ENCODE measurements around the gene SDC3.

The SDC3 gene

DNA sequence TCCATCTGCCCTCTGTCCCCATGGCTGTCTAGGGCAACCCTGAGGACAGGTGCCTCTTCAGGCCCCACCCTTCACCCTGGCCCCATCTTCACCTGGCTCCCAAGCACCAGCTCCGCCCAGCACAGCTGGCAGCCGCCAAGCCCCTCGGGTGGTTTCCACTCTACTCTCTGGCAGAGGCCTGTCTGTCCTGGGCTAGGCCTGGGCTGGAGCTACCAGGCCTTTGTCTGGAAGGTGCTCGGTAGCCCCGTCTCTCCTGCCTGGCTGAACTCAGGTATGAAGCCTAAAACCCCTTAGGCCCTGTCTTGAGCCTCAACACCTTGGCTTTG, 17.4 kb downstream of the SDC3 start:
- in situ Hi-C loops (cut with MboI; ENCODE audit: low sequenced_read_pairs) = no loop called here

- in situ Hi-C loops (cut with MboI; ENCODE audit: low sequenced_read_pairs) = no loop called here
Observed at GRCh38 chr1:30890502-30891226, 17.9 kb downstream of the SDC3 start.

- in situ Hi-C loops (cut with MboI; ENCODE audit: low sequenced_read_pairs) = no loop called here
Observed at GRCh38 chr1:30889511-30889910, 19.0 kb downstream of the SDC3 start.

GRCh38 chr1:30888975-30889374, 19.6 kb downstream of the SDC3 start:
- in situ Hi-C loops (cut with MboI; ENCODE audit: low sequenced_read_pairs) = no loop called here

- in situ Hi-C loops (cut with MboI; ENCODE audit: low sequenced_read_pairs) = no loop called here
Observed at GRCh38 chr1:30888391-30888790, 20.2 kb downstream of the SDC3 start.

DNA sequence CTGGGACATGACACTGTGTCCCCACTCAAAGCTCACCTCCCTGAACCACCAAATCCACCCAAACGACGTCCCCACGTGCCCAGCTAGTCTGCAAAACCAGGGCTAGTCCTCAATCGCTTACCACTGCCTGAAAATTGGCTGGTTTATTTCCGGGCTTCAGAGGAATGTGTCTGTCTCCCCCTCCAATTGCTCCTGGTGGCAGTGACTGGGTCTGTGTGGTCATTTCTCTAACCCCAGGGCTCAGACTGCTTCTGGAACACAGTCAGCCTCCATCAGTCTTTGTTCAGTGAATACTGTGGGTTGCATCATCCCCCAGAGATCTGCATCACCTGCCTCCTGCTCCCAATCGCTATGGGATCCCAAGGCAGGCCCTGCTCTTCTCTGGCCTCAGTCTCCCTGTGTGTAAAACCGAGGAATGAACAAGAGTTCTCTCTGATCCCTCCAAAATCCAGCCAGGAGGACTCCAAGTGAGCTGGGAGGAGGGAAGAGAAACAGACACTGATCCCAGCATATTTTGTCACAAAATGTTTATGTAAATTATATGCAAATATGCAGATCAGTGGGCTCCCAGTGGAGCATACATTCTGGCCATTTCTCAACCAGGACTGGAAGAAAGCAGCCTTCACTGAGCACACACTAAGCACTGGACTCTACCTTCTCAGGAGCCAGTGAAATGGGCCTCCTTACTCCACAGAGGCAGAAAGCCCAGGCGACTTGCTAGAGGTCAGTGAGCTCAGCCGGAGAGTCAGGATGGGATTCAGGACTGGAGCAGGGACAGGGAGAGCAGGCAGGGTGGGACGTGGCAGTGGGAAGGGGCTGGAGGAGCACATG, 20.9 kb downstream of the SDC3 start:
- in situ Hi-C loops (cut with MboI; ENCODE audit: low sequenced_read_pairs) = no loop called here

DNA sequence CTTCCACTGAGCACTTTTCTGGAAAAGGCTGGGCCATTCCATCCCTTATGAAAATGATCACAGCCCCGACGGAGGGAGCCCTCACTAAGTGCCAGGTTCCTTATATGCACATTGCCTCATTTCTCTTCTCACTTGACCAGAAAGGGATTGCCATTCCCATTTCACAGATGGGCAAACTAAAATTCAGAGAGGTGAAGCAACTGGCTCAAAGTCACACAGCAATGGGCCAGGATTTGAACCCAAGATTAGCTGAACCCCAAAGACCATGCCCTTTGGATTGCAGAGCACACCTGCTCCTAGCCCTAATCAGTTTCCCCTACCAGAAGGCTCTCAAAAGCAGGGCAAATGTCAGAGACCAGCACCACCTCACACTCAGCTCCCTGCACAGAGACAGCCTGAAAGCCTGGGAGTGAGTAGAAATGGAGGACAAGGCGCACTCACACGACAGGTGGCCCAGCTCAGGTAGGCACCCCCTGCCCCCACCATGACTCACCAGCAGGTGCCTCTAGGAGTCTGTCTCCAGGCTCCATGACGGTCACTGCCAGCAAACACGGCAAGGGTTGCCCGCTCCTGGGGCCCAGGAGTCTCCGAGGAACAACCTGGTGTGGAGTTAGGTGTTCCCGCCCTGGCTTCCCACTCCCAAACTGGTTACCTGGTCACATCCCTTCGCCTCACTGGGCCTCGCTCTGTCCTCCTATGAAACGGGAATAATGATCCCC, 21.7 kb downstream of the SDC3 start:
- in situ Hi-C loops (cut with MboI; ENCODE audit: low sequenced_read_pairs) = no loop called here

DNA sequence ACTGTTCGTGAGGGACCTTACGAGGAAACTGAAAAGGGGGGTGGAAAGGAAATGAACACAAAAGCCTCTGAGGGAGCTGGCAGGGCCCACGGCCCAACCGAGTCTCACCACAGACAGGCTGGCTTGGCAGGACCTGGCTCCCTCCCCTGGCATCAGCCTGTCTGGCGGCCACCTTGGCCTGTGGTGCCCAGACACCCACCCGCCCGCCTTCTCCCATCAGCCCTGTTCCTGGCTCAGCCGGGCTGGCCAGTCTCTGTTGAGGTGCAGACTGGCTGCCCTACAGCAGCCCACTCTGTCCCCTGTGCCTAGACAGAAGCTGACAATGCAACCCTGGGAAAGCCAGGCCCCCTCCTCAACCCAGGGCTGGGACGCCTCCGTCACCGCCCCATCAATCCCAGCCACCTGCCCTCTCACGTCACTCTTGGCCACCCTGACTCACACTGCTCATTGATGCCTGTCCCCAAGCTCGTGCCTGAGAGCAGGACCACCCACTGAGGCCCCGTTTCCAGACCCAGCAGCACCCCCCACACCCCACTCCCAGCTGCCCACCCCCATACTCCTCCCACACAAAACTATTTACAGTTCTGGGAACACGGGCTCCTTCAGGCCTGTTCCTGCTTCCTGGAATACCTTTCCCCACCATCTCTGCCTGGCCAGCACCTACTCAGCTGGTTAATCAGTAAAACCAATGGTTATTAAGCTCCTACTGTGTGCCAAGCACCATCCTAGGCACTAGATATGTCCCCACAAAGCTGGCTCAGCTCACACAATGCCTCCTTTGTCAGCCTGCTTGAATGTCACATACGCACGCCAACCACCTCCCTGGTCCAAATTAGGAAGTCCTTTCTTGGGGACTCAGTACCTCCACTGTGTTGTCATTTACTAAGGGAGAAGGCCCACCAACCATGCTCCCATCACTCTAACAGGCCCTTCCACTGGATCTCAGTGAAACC, 22.7 kb downstream of the SDC3 start:
- in situ Hi-C loops (cut with MboI; ENCODE audit: low sequenced_read_pairs) = no loop called here

DNA sequence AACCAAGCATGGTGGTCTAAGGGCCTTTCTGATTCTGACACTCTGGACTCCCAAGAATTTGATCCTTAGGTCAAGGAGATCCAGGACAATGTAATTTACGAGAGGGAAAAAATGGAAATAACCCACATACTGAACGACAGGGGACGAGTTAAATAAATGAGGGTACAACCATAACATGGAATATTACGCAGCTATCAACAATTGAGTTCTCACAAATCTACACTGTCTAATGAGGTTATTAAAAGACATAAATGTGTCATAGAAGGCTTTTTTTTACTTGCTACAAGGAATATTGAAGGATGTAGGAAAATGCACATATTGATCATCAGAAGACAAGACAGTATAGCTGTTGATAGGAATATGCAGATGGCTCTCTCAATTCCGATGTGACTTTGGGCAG, 23.8 kb downstream of the SDC3 start:
- in situ Hi-C loops (cut with MboI; ENCODE audit: low sequenced_read_pairs) = no loop called here

DNA sequence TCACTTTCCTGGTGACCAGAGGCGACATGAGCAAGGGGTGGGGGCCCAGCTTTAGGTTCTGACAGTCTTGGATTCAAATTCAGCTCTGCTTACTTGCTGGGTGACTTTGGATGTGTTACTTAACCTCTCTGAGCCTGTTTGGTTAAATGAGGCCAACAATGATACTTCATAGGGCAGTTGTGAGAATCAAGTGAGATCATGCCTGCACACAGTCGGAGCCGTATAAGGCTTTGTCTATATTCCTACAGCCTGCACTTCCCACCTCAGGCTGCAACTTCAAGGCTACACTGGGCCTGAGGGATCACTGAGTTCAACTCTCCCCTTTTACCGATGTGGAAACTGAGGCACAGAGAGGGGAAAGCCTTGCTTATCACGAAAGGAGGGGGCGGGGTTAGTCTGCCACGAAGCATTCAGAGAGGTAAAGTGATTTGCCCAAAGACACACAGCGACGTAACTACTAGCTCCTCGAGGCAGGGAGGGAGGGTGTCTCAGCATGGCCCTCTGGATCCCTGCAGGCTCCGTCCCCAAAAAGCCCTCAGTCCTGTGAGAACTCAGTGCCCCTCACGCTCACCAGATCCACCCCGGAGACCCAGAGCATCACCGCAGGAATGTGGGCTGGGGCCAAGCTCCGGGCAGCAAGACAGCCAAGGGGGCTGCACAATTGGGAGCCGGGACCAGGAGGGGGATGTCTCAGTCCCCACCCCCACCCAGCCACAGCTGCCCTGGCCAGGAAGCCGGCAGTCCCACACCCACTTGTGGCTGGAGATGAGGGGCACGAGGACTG, 25.0 kb downstream of the SDC3 start:
- in situ Hi-C loops (cut with MboI; ENCODE audit: low sequenced_read_pairs) = no loop called here

DNA sequence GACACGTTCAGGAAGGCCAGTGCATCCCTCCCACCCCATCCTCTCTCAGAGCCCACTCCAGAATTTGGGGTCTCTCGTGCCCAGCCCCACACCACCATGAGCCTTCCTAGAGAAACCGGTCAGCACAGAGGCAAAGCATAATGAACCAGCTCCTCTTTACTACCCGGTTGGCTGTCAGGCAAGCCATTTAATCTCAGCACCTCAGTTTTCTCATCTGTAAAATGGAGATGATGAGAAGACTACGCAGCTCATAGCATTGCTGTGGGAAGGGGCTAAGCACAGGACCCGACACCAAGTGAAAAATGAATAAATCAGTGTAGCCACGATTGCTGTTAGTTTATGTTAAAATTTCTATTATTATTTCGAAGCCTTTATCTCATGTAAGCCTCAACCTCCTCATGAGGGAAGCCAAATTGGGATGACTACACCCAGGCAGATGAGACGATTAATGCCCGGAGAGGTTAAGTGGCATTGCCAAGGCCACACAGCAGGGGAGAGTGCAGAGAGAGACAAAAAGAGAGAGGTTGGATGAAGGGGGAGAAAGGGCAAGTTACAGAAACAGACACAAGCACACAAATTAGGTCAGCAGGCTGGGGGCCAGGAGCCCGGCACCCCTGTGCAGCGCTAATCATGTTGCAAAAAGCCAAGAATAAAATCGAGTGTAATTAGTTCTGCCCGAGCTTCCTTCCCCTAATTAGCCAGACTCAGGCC, 25.7 kb downstream of the SDC3 start:
- in situ Hi-C loops (cut with MboI; ENCODE audit: low sequenced_read_pairs) = no loop called here

- in situ Hi-C loops (cut with MboI; ENCODE audit: low sequenced_read_pairs) = no loop called here
Observed at GRCh38 chr1:30881319-30882181, 27.0 kb downstream of the SDC3 start.

GRCh38 chr1:30880678-30881318, 27.8 kb downstream of the SDC3 start:
- in situ Hi-C loops (cut with MboI; ENCODE audit: low sequenced_read_pairs) = no loop called here

DNA sequence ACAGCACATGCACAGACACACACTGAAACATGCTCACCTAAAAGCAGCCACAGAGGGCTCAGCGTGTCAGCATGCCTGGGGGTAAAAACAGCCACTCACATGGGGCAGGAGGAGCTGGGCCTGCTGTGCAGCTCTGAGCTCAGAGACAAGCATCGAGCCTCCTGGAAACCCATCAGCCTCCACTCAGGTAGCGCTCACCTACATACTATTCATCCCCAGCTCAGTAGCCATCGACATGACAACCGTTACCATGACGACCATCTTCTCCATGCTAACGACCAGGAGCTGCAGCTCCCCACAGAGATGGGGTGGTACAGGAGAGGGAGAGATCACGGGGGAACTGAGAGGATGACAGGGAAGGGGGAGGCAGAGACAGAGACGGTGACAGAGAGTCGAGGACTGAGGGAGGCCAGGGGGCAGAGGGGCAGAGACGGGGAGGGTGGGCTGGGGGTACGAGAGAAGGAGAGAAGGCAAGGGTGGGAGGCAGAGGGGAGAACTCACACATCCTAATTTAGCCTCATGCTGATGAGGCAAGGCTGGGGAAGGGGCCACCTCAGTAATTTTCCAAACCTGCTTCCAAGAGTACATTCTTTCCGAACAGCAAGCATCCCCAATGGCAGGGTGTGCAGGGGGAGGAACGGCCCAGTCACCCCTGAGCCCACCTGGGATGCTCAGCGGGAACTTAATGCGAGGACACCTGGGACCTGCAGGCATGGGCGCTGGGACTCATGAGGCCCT, 28.4 kb downstream of the SDC3 start:
- in situ Hi-C loops (cut with MboI; ENCODE audit: low sequenced_read_pairs) = no loop called here

- in situ Hi-C loops (cut with MboI; ENCODE audit: low sequenced_read_pairs) = no loop called here
Observed at GRCh38 chr1:30879126-30879786, 29.3 kb downstream of the SDC3 start.

DNA sequence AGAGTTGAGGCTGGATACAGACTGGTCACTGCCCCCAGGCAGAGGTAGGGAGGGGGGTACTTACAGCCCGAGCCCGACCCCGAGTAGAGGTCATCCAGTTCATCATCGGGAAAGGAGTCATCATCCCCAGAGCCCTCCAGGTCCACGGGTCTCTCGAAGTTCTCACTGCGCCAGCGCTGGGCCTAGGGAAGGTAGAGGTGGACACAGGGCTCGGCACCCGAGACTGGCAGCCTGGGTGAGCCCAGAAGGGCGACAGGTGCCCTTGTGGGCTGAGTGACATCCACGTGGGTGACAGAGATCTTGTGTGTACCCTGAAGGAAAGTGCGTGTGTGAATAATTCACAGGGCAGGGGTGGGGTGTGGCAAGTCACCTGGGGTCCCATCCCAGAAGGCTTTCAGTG, 30.0 kb downstream of the SDC3 start:
- in situ Hi-C loops (cut with MboI; ENCODE audit: low sequenced_read_pairs) = no loop called here

GRCh38 chr1:30878016-30878415, 30.5 kb downstream of the SDC3 start:
- in situ Hi-C loops (cut with MboI; ENCODE audit: low sequenced_read_pairs) = no loop called here

All from HL-60/S4 treated with retinoic acid at 250 ng/mL for 4 days and 3 days (cell line).